ENCODE results near the gene UST.
"Not testable (repeated sequence)": the region's sequence is repeated elsewhere in the genome, so short reads cannot be mapped to it uniquely, and the experiment has no call there.

UST gene

GRCh38 chr6:148955441-148955840, 208.6 kb downstream of the UST start:
- DNase-seq, result no peak

GRCh38 chr6:148956163-148956562, 209.3 kb downstream of the UST start:
- not testable (repeated sequence) for DNase-seq

- no peak for DNase-seq
Observed at GRCh38 chr6:148957752-148958151, 210.9 kb downstream of the UST start.

- no peak for DNase-seq
Observed at GRCh38 chr6:148959008-148959407, 212.2 kb downstream of the UST start.

- DNase-seq, result no peak
Observed at GRCh38 chr6:148959501-148959900, 212.7 kb downstream of the UST start.

GRCh38 chr6:148962854-148963515, 216.2 kb downstream of the UST start:
- DNase-seq, result no peak

GRCh38 chr6:148963738-148964137, 216.9 kb downstream of the UST start:
- no peak for DNase-seq

GRCh38 chr6:148964467-148964866, 217.6 kb downstream of the UST start:
- DNase-seq, result no peak

GRCh38 chr6:148965287-148965686, 218.5 kb downstream of the UST start:
- no peak for DNase-seq

GRCh38 chr6:148967011-148967520, 220.2 kb downstream of the UST start:
- DNase-seq, result no peak

GRCh38 chr6:148967541-148967956, 220.7 kb downstream of the UST start:
- no peak for DNase-seq

- DNase-seq, result no peak
Observed at GRCh38 chr6:148968771-148969602, 222.2 kb downstream of the UST start.

GRCh38 chr6:148969603-148970061, 222.8 kb downstream of the UST start:
- DNase-seq, result no peak

GRCh38 chr6:148971031-148971927, 224.4 kb downstream of the UST start:
- no peak for DNase-seq

GRCh38 chr6:148972481-148972880, 225.7 kb downstream of the UST start:
- DNase-seq, result peak; percentile 54

GRCh38 chr6:148973538-148974208, 226.8 kb downstream of the UST start:
- no peak for DNase-seq

- no peak for DNase-seq
Observed at GRCh38 chr6:148974351-148974750, 227.5 kb downstream of the UST start.

GRCh38 chr6:148978298-148978697, 231.5 kb downstream of the UST start:
- DNase-seq, result not testable (repeated sequence)

GRCh38 chr6:148979014-148979901, 232.4 kb downstream of the UST start:
- no peak for DNase-seq

GRCh38 chr6:148980234-148980633, 233.4 kb downstream of the UST start:
- no peak for DNase-seq

GRCh38 chr6:148981515-148981914, 234.7 kb downstream of the UST start:
- no peak for DNase-seq
